GM12878 (cell line): Measurements from ENCODE around the gene CHD6. TPM values are rescaled to one million over a fixed set of nuclear protein-coding genes. Genes with fewer than 3 reads are reported as not detected.

Experiments
- ATAC-seq: fragments of 200-7000 bp; cut with Tn5 transposase; 3 replicates; pipeline ENCODE4 v1.9.1; 2020; ENCODE audit warnings: mild to moderate bottlenecking, moderate library complexity
- BruUV-seq: library from RNA; stranded (reverse); fragments of 400-500 nt; replicated peaks from 2 replicates; lab custom pipeline; 2021; lab: Mats Ljungman, UMichigan
- CTCF ChIA-PET: fragments of 300-600 bp; sonication (Branson Sonifier 250); formaldehyde crosslinking; extraction: SDS; loops from one replicate; lab custom pipeline; 2021; ENCODE audit warnings: inconsistent platforms; lab: Yijun Ruan, JAX
- POLR2A ChIA-PET: fragments of 350-600 bp; formaldehyde crosslinking; extraction: SDS; loops from one replicate; lab custom pipeline; 2021; ENCODE audit warnings: inconsistent platforms; lab: Charles Lee
- RAD21 ChIA-PET: fragments of 300-600 bp; sonication (Branson Sonifier 250); formaldehyde crosslinking; loops from one replicate; lab custom pipeline; 2023; ENCODE audit warnings: antibody characterized with exemption; ENCODE audit not compliant: unreplicated experiment; lab: Charles Lee
- SMC1A ChIA-PET: fragments of 300-600 bp; sonication (Branson Sonifier 250); formaldehyde crosslinking; loops from one replicate; lab custom pipeline; 2023; ENCODE audit not compliant: unreplicated experiment, uncharacterized antibody; lab: Charles Lee
- DNase-seq: peaks from one replicate; pipeline ENCODE4 v3.0.0-alpha.2; 2011; ENCODE audit warnings: low read depth, low spot score
- FAIRE-seq: peaks from 3 replicates; lab custom pipeline; 2011; peaks lifted over from hg19 to GRCh38; lab: Jason Lieb, UNC
- H2AFZ ChIP-seq: 2 replicates; pipeline ENCODE4 v1.6.0; 2011; ENCODE audit warnings: low read depth, low read length, control low read depth; ENCODE audit not compliant: control insufficient read depth
- H3K27ac ChIP-seq: 2 replicates; pipeline ENCODE4 v1.5.1; 2011; ENCODE audit warnings: control low read depth; ENCODE audit not compliant: control insufficient read depth, insufficient read depth
- H3K27me3 ChIP-seq, 2 experiments: replicated peaks in 1 of 2; 2 replicates each; pipeline versions ENCODE4 v1.6.0 to v1.6.1; 2011; ENCODE audit warnings: low read length in 1 of 2; ENCODE audit not compliant: control insufficient read depth in 2 of 2, insufficient read depth in 2 of 2
- H3K36me3 ChIP-seq, 2 experiments: 2 replicates each; pipeline ENCODE4 v1.5.1; 2011; ENCODE audit warnings: low read length in 1 of 2; ENCODE audit not compliant: control insufficient read depth in 2 of 2, insufficient read depth in 2 of 2
- H3K4me1 ChIP-seq: 2 replicates; pipeline ENCODE4 v1.6.1; 2011; ENCODE audit warnings: mild to moderate bottlenecking, low read length, moderate library complexity, mixed read lengths; ENCODE audit not compliant: control insufficient read depth, insufficient read depth
- H3K4me2 ChIP-seq: 2 replicates; pipeline ENCODE4 v1.6.0; 2011; ENCODE audit warnings: control low read depth; ENCODE audit not compliant: control insufficient read depth, insufficient read depth
- H3K4me3 ChIP-seq: fragments of 200-600 bp; sonication (generic); 2 replicates; pipeline ENCODE4 v1.5.1; 2016
- H3K79me2 ChIP-seq: 2 replicates; pipeline ENCODE4 v1.6.0; 2011; ENCODE audit warnings: low read length; ENCODE audit not compliant: control insufficient read depth, insufficient read depth
- H3K9ac ChIP-seq: 2 replicates; pipeline ENCODE4 v1.8.0; 2011; ENCODE audit warnings: low read length, control low read depth, mixed read lengths; ENCODE audit not compliant: control insufficient read depth, insufficient read depth
- H3K9me3 ChIP-seq: replicated peaks from 3 replicates; pipeline ENCODE4 v1.5.1; 2011; ENCODE audit warnings: mild to moderate bottlenecking, low read length; ENCODE audit not compliant: control insufficient read depth, insufficient read depth
- H4K20me1 ChIP-seq: 2 replicates; pipeline ENCODE4 v1.6.0; 2011; ENCODE audit not compliant: control insufficient read depth, insufficient read depth
- ATF2 ChIP-seq: IDR thresholded peaks from 2 replicates; pipeline ENCODE4 v1.6.1; 2012; ENCODE audit warnings: low read length, inconsistent platforms
- CHD1 ChIP-seq: IDR thresholded peaks from 2 replicates; pipeline ENCODE4 v1.6.1; 2012; ENCODE audit warnings: low read depth, low read length, improper control_type of control experiment
- CHD4 ChIP-seq: fragments of 200-600 bp; sonication (generic); IDR thresholded peaks from 2 replicates; pipeline ENCODE4 v1.6.1; 2016; ENCODE audit warnings: mild to moderate bottlenecking
- JUNB ChIP-seq: IDR thresholded peaks from 2 replicates; pipeline ENCODE4 v1.6.1; 2016; ENCODE audit warnings: antibody characterized with exemption, mild to moderate bottlenecking
- KLF5 ChIP-seq: fragments of 450-650 bp; IDR thresholded peaks from 2 replicates; pipeline ENCODE4 v1.6.1; 2014; ENCODE audit warnings: mild to moderate bottlenecking; ENCODE audit not compliant: partially characterized antibody
- MLLT1 ChIP-seq: fragments of 450-650 bp; IDR thresholded peaks from 2 replicates; pipeline ENCODE4 v1.6.1; 2016; ENCODE audit warnings: mild to moderate bottlenecking
- NR2F1 ChIP-seq: fragments of 450-650 bp; conservative IDR thresholded peaks from 2 replicates; pipeline ENCODE4 v1.6.1; 2017; ENCODE audit warnings: mild to moderate bottlenecking
- PBX3 ChIP-seq: IDR thresholded peaks from 2 replicates; pipeline ENCODE4 v1.6.1; 2011; ENCODE audit warnings: mild to moderate bottlenecking, low read depth, low read length, moderate library complexity; ENCODE audit not compliant: insufficient replicate concordance
- REST ChIP-seq: IDR thresholded peaks from 2 replicates; pipeline ENCODE4 v1.6.1; 2012; ENCODE audit warnings: mild to moderate bottlenecking, low read depth, low read length
- RUNX3 ChIP-seq: IDR thresholded peaks from 2 replicates; pipeline ENCODE4 v1.6.1; 2012; ENCODE audit warnings: low read length, inconsistent platforms
- SREBF1 ChIP-seq: IDR thresholded peaks from 2 replicates; pipeline ENCODE4 v1.6.1; 2012; ENCODE audit warnings: mild to moderate bottlenecking, low read length
- TARDBP ChIP-seq: IDR thresholded peaks from 2 replicates; pipeline ENCODE4 v1.6.1; 2016; ENCODE audit warnings: borderline replicate concordance
- TCF12 ChIP-seq: IDR thresholded peaks from 2 replicates; pipeline ENCODE4 v1.6.1; 2011; ENCODE audit warnings: low read depth, mild to moderate bottlenecking, low read length
- WGBS: methylation state at CpG from one replicate; pipeline ENCODE4 v1.1.6; 2016; ENCODE audit warnings: low lambda C conversion rate; ENCODE audit not compliant: insufficient replicate concordance, insufficient coverage; ENCODE audit errors: missing lambda C conversion rate; 5-methylcytosine and 5-hydroxymethylcytosine counted together
- in situ Hi-C: fragments of 300-500 bp; cut with MboI; formaldehyde crosslinking; loops from 9 replicates; pipeline ENCODE4 v1.14.3; 2018; ENCODE audit warnings: mixed read lengths
- intact Hi-C: fragments of 100-400 bp; cut with micrococcal nuclease; formaldehyde crosslinking; loops from one replicate; pipeline ENCODE4 v1.14.2; 2022; ENCODE audit not compliant: unreplicated experiment
- polyA plus RNA-seq, 11 experiments: library from polyadenylated mRNA; depleted of rRNA in 4 of 11; unstranded in 6 of 11; stranded (reverse) in 5 of 11; fragments of >200 nt; fragmentation: Nextera tagmentation in 4 of 11; fragmentation: Illumina TruSeq in 1 of 11; extraction: Ambion mirVana in 4 of 11; extraction: Trizol in 1 of 11; gene quantifications; 1 replicate in 1 of 11; 2 replicates in 10 of 11; pipeline versions ENCODE4 v1.2.1 to v1.2.3, GENCODE V29; 2011 to 2016; ENCODE audit warnings: inconsistent platforms in 2 of 11, missing spikeins in 2 of 11, low read depth in 1 of 11
- total RNA-seq, 4 experiments: library from RNA; depleted of rRNA in 3 of 4; stranded (reverse); fragments of >200 nt in 3 of 4; fragmentation: Illumina TruSeq in 1 of 4; extraction: Trizol in 1 of 4; gene quantifications; 2 replicates each; pipeline versions ENCODE4 v1.2.1 to v1.2.3, GENCODE V29; 2013 to 2021

CHD6 gene
- total and polyA plus RNA-seq, 10 of the 15 experiments (the other 5 are each of a cell fraction or from before 2014, with no cell fraction given), result 4.3 to 25.5 (median 17.1) TPM

DNA sequence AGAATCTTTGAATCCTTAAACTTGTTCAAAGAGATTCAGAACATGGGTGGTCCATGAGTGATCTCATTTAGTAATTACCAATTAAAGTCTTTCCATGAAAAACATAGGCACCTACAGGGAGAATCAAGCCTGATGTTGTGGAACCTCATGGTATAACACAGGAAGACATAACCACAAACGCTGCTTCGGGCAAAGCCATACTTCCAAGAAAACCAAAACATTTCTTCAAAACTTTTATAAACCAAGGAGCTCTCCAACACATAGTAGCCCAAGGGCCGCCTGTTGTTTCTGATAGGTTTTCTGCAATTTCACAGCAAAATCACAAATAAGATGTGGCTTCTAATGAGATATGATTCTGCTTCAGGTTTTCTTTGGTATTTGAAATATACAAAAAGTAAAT lies 2.5 kb downstream of the CHD6 start:
- POLR2A ChIA-PET, result interaction anchor here (1.7 kb wide), 1 partner anchor 39 kb away, joined by 4 read pairs; no protein-coding TSS in a partner anchor
- CTCF ChIA-PET, result interaction anchor here (1.1 to 1.4 kb wide), 2 partner anchors 45 to 77 kb away, joined by 3 read pairs; no protein-coding TSS in a partner anchor
- intact Hi-C loops (loop anchor here (5.0 kb wide), 1 partner anchor 77 kb away; no protein-coding TSS in a partner anchor), in situ Hi-C loops (no loop called here)
- Histone ChIP-seq H3K9me3 (no peaks in the 10 kb centered on the region), H3K27me3 (no peaks in the 10 kb centered on the region), H3K4me3 (no peak overlapping the region), H3K9ac (no peak overlapping the region), H3K36me3 (no peaks in the 10 kb centered on the region), H3K4me1 (no peaks in the 10 kb centered on the region; the same call in 1 of the 2 replicates), H3K79me2 (peaks cover 55% of the 10 kb centered on the region), H3K4me2 (no peak overlapping the region), H2AFZ (no peak overlapping the region), H3K27ac (no peak overlapping the region), H4K20me1 (no peaks in the 10 kb centered on the region)
- no peak for FAIRE-seq
- no peak for DNase-seq
- SMC1A ChIA-PET, result interaction anchor here (0.6 to 3.3 kb wide), 9 partner anchors 35 to 182 kb away, joined by 3 to 12 read pairs (median 4); no protein-coding TSS in a partner anchor
- RAD21 ChIA-PET, result interaction anchor here (0.6 to 3.2 kb wide), 5 partner anchors 44 to 90 kb away, joined by 3 to 33 read pairs (median 3); no protein-coding TSS in a partner anchor
- 61% methylated on average over 3 of the region's 3 CpGs for WGBS
- no peak for ATAC-seq
- no TSS peak for BruUV-seq
- TF ChIP-seq KLF5, result no peak
- TF ChIP-seq REST, result no peak
- TF ChIP-seq NR2F1, result no peak
- TF ChIP-seq TCF12, result no peak
- no peak for TF ChIP-seq ATF2
- no peak for TF ChIP-seq CHD4
- TF ChIP-seq RUNX3, result no peak
- TF ChIP-seq SREBF1, result no peak
- TF ChIP-seq CHD1, result no peak
- TF ChIP-seq MLLT1, result no peak
- no peak for TF ChIP-seq PBX3
- TF ChIP-seq JUNB, result no peak
- no peak for TF ChIP-seq TARDBP
